ENCODE results near the gene C2orf76. TPM values are rescaled to one million over a fixed set of nuclear protein-coding genes. Genes with fewer than 3 reads are reported as not detected.

The C2orf76 gene
- total RNA-seq, 1 experiment from 2014 or later: 5.7 TPM

DNA sequence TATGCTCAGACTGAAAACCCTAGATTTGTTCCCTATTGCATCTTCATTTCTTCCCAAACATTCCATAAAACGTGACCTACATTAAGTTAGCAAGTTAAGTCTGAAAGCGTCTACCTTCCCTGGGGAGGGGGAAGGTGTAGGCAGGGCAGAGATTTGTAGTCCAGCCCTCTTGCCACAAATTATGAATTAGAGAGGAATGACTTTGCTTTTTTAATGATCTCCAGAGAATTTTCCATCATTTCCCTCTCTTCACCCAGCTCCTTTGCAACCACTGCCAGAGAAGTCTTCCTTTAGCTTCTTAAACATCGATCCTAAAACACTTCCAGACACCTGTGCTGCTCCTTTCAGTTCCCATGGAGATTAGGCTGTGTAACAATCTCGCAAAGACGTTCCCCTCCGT lies 1.2 kb downstream of the C2orf76 start:
- no peak overlapping the region for H3T11ph ChIP-seq (ENCODE audit: low read length)
- Mint-ChIP-seq H3K4me1 (peaks cover 19 to 23% of the 10 kb centered on the region in 2 experiments), H3K27me3 (ENCODE audit: low read depth) (no peaks in the 10 kb centered on the region), H3K27ac (no peak overlapping the region; a peak in 1 of 7 replicates), H3K36me3 (ENCODE audit: insufficient read depth in 1 of 3, low read depth in 3 of 3) (peaks cover 16 to 22% (median 17%) of the 10 kb centered on the region in 3 experiments; a peak in 6 of 7 replicates), H3K9me3 (no peaks in the 10 kb centered on the region), H3K4me3 (peak overlapping the region; percentile 98 to 99)
- no peaks in the 10 kb centered on the region for H3K27me3 ChIP-seq (ENCODE audit: insufficient read depth, low read length)
- no peak overlapping the region for H2BK12ac ChIP-seq (ENCODE audit: insufficient read length, low read depth, low read length)
- no peak overlapping the region for H2AFZ ChIP-seq (ENCODE audit: low read length)
- H3K9me3 ChIP-seq (ENCODE audit: control insufficient read depth, low read depth, low read length): no peaks in the 10 kb centered on the region
- no peaks in the 10 kb centered on the region for H4K20me1 ChIP-seq (ENCODE audit: control insufficient read depth, insufficient read depth, insufficient read length)
- H3K4ac ChIP-seq (ENCODE audit: low read depth, low read length): no peak overlapping the region
- H2BK5ac ChIP-seq (ENCODE audit: insufficient read length, low read length): no peak overlapping the region
- H3K23me2 ChIP-seq (ENCODE audit: insufficient read length, low read depth, low read length, poor library complexity, severe bottlenecking): peaks cover 20% of the 10 kb centered on the region
- no peak overlapping the region for H2BK20ac ChIP-seq (ENCODE audit: low read depth, low read length, poor library complexity, severe bottlenecking)
- DNase-seq: no peak
- H3K4me1 ChIP-seq (ENCODE audit: insufficient read depth, low read length): peaks cover 3% of the 10 kb centered on the region; the same call in 1 of the 2 replicates
- no peak overlapping the region for H4K91ac ChIP-seq (ENCODE audit: insufficient read length, low read depth, low read length)
- H3K79me2 ChIP-seq (ENCODE audit: insufficient read depth, low read length): peaks cover 1% of the 10 kb centered on the region; the same call in 1 of the 2 replicates
- no peak overlapping the region for H3K23ac ChIP-seq (ENCODE audit: insufficient read length, low read depth, low read length)
- H4K5ac ChIP-seq (ENCODE audit: insufficient read length, low read depth, low read length): no peak overlapping the region
- peak overlapping the region; percentile 100 for H3K4me2 ChIP-seq (ENCODE audit: insufficient read depth, insufficient read length, low read length)
- no peak overlapping the region for H3K27ac ChIP-seq (ENCODE audit: insufficient read length, low read depth, low read length)
- H2AK5ac ChIP-seq (ENCODE audit: insufficient read length, low read length): no peak overlapping the region
- TF ChIP-seq, protein P1, sequence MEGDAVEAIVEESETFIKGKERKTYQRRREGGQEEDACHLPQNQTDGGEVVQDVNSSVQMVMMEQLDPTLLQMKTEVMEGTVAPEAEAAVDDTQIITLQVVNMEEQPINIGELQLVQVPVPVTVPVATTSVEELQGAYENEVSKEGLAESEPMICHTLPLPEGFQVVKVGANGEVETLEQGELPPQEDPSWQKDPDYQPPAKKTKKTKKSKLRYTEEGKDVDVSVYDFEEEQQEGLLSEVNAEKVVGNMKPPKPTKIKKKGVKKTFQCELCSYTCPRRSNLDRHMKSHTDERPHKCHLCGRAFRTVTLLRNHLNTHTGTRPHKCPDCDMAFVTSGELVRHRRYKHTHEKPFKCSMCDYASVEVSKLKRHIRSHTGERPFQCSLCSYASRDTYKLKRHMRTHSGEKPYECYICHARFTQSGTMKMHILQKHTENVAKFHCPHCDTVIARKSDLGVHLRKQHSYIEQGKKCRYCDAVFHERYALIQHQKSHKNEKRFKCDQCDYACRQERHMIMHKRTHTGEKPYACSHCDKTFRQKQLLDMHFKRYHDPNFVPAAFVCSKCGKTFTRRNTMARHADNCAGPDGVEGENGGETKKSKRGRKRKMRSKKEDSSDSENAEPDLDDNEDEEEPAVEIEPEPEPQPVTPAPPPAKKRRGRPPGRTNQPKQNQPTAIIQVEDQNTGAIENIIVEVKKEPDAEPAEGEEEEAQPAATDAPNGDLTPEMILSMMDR (conservative IDR thresholded peaks at IDR 0.05): no peak
- no peak overlapping the region for H2BK15ac ChIP-seq (ENCODE audit: low read depth, low read length)
- H3K9ac ChIP-seq (ENCODE audit: extremely low read depth, insufficient read length, low read length): peak overlapping the region; percentile 90
- H3K79me1 ChIP-seq (ENCODE audit: insufficient read depth, low read depth, low read length, poor library complexity, severe bottlenecking): peaks cover 3% of the 10 kb centered on the region
- no CpG with 5 or more reads among the region's 6 CpGs for WGBS (ENCODE audit: extremely low coverage, insufficient read length, low lambda C conversion rate)
- H3K18ac ChIP-seq (ENCODE audit: insufficient read length, low read depth, low read length): no peak overlapping the region
- H3K56ac ChIP-seq (ENCODE audit: insufficient read length, low read depth, low read length): no peak overlapping the region
- H4K8ac ChIP-seq (replicated peaks; ENCODE audit: insufficient read length, low read depth, low read length): no peak overlapping the region
- H3K14ac ChIP-seq (ENCODE audit: insufficient read depth, low read length): no peak overlapping the region
- no peak overlapping the region for H2BK120ac ChIP-seq (ENCODE audit: low read depth, low read length, poor library complexity, severe bottlenecking)

All from H9 (cell line).